OCI-LY3 (cell line): ENCODE data around the gene GLDN.

Experiments used
- EZH2phosphoT487 ChIP-seq: fragments of 200-600 bp; shearing (Covaris generic); IDR thresholded peaks from 2 replicates; pipeline ENCODE4 v1.6.1; 2018; ENCODE audit warnings: antibody characterized with exemption, mixed run types, low read depth
- TF ChIP-seq, protein P1 (sequence below): fragments of 200-600, 300-600 bp; sonication (generic); IDR thresholded peaks from 2 replicates; pipeline ENCODE4 v1.5.1; 2014; ENCODE audit warnings: antibody characterized with exemption, low read length, low read depth

GRCh38 chr15:51386029-51386428, 44.6 kb downstream of the GLDN start:
- TF ChIP-seq, protein P1, sequence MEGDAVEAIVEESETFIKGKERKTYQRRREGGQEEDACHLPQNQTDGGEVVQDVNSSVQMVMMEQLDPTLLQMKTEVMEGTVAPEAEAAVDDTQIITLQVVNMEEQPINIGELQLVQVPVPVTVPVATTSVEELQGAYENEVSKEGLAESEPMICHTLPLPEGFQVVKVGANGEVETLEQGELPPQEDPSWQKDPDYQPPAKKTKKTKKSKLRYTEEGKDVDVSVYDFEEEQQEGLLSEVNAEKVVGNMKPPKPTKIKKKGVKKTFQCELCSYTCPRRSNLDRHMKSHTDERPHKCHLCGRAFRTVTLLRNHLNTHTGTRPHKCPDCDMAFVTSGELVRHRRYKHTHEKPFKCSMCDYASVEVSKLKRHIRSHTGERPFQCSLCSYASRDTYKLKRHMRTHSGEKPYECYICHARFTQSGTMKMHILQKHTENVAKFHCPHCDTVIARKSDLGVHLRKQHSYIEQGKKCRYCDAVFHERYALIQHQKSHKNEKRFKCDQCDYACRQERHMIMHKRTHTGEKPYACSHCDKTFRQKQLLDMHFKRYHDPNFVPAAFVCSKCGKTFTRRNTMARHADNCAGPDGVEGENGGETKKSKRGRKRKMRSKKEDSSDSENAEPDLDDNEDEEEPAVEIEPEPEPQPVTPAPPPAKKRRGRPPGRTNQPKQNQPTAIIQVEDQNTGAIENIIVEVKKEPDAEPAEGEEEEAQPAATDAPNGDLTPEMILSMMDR: no peak
- no peak for TF ChIP-seq EZH2phosphoT487
